MV-4-11 (cell line): ENCODE data around the gene RFX6.
"Not testable (repeated sequence)": the region's sequence is repeated elsewhere in the genome, so short reads cannot be mapped to it uniquely, and the experiment has no call there.

Experiments
- DNase-seq: peaks from one replicate; lab custom pipeline; 2025; lab: John Stamatoyannopoulos, UW

Gene RFX6, protein sequence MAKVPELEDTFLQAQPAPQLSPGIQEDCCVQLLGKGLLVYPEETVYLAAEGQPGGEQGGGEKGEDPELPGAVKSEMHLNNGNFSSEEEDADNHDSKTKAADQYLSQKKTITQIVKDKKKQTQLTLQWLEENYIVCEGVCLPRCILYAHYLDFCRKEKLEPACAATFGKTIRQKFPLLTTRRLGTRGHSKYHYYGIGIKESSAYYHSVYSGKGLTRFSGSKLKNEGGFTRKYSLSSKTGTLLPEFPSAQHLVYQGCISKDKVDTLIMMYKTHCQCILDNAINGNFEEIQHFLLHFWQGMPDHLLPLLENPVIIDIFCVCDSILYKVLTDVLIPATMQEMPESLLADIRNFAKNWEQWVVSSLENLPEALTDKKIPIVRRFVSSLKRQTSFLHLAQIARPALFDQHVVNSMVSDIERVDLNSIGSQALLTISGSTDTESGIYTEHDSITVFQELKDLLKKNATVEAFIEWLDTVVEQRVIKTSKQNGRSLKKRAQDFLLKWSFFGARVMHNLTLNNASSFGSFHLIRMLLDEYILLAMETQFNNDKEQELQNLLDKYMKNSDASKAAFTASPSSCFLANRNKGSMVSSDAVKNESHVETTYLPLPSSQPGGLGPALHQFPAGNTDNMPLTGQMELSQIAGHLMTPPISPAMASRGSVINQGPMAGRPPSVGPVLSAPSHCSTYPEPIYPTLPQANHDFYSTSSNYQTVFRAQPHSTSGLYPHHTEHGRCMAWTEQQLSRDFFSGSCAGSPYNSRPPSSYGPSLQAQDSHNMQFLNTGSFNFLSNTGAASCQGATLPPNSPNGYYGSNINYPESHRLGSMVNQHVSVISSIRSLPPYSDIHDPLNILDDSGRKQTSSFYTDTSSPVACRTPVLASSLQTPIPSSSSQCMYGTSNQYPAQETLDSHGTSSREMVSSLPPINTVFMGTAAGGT

DNA sequence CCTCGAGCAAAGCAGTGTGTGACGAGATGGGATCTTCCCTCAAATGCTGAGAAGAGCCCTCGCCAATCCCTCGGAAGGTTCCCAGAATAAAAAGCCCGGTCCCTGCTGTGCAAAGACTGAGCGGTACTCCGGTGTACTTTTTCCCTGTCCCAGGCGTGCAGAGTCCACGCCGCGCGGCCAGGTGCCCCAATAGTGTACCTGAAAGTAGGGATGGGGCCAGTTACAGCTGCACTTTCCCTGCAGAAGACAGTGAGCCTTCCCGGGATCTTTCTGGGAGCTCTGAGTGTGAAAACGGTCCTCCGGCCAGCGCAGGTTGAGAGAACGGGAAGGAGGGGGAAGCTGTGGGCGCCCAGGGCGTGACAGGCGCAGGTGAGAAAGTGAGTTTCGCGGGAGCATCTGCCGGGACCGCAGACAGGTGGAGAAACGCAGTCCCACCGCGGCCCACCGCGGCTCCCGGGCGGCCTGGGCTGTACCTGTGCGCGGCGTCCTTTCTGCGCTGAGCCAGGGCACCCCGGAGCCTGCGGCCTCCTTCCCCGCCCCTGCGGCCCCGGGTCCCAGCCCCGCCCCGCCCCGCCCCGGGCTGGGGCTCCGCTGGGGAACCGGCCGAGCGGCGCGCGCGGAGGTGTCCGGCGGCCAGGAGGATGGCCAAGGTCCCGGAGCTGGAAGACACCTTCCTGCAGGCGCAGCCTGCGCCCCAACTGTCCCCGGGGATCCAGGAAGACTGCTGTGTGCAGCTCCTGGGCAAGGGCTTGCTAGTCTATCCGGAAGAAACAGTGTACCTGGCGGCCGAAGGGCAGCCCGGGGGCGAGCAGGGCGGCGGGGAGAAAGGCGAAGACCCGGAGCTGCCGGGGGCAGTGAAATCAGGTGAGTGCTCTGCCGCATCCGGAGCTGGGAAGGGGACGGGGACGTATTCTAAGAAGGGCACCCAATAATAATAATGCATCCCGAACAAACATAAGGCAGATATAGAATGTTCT lies at the start of gene RFX6:
Gene RFX6 (plus strand): TSS at position 608 of the 977 bp plus-strand sequence. CDS start 34 bp downstream, at position 642.
- DNase-seq: no peak

DNA sequence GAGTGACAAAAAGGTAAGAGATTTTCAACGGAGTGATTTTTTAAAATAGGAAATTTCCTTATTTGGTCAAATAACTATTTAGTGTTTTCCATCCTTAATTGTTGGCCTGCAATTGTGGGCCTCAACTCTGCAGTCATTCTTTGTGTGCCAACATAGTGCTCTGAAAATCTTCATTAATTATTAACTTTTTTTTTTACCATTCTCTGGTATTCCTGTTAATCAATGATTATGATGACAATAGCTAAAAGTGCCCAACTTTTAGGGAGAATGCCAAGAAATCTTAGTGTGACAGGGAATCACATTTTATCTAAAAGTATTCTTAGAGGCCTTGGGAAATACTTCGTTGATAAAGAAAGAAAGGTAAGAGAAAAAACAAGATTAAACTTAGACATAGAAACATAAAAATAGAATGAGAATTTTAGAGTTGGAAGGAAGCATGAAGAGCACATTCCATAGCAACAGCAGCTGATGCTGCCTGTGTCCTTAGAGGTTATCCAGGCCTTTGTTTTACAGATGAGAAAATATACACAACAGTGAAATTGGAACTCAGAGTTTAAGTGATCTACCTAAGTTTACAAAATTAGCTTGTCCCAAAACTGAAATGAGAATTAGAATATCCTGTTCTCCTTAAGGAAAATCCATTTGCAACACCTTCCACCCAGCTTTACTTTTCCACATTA lies 49.3 kb upstream of the RFX6 start:
- DNase-seq: no peak

DNA sequence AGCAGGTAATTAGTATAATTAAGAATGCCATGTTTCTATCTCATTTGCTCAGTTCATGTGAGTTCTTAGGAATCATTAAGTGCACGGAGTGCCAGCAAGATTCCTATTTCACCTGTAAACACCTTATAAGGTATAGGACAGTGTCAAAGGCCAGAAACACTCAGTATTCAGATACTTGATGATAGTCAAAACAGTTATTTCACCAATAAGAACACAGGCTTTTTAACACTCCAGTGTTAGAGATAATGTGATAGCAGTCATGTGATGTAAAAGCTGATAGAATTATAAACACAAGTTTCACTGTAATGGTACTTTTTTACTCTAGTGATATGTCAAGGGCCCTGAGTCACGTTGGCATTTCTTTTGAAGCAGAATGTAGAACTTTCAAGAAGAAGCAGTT lies 48.1 kb upstream of the RFX6 start, which contains the start of gene GPRC6A:
Gene GPRC6A (minus strand): TSS at position 101 of the 400 bp plus-strand sequence. CDS start 70 bp downstream, at position 31.
- no peak for DNase-seq

DNA sequence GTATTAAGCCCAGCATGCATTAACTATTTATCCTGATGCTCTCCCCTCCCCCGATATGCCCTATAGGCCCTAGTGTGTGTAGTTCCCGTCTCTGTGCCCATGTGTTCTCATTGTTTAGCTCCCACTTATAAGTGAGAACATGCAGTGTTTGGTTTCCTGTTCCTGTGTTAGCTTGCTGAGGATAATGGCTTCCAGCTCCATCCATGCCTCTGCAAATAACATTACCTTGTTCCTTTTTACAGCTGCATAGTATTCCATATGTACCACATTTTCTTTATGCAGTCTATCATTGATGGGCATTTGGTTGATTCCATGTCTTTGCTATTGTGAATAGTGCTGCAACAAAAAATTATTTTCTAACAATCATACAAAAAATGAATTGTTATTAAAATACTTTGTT lies 42.5 kb upstream of the RFX6 start:
- DNase-seq: not testable (repeated sequence)

DNA sequence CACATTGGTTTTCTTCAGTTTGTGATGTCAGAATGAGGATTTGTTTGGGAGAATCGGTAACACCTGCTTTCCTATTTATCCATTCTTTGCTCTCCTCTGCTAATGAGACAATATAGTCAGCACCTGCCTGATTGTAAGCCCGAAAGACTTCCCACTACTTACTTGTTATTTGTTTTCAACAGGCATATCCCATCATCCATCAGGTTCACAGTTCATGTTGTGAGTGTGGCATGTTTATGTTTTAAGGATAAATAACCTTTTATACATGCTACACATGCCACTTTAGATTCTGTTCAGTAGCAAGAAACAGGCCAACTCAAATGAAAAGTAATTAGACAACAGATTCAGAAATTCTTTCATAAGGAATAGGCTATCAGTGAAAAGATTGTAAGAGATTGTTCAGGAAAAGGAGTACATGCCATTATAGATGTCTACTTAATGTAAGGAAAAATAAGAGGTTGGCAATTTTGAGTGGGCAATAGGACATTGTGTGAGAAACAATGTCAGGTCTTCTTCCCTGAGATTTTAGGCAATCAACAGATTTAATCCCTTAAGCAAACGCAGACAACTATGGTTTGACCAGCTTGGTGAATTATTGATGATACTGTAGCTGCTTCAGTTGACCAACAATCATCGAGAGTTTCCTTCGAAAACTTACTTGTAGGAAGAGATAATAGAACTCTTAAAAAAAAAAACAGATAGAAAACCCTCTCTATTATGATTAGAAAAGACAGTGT lies 40.3 kb upstream of the RFX6 start:
- DNase-seq: no peak

DNA sequence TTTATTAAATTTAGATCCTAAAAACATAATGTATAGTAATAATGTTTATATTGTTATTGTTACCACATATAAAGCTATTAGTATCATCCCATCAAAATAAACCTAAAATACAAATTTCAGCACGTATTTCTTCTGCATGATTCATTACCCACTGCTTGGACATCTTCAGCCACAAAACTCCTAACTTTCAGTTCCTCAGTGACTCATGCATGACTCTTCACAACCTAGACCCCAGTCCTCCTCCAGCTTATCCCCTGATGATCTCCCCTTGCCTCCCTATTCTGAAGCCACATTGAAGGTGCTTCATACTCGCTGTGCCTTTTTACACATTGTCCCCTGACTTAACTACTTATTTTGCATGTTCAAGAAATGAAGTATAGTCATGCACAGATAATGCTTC lies 37.0 kb upstream of the RFX6 start:
- peak; percentile 81 for DNase-seq

DNA sequence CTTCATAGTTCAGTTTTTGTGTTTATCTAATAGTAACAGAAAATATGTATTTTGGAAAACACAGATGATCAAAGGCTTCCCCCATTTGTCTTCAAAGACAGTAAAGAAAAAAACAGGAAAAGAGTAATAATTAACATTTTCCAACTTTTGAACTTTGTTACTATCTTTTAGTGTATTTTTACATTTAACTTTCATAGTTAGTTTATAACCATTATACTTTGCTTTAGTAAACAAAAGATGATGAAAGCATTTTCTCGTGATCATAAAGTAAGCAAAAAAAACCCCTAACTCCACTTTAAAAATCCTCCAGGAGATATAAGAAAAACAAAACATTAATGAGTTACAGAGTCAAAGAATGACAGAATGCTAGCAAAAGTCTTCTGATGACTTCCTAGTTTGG lies 34.6 kb upstream of the RFX6 start:
- DNase-seq: no peak

DNA sequence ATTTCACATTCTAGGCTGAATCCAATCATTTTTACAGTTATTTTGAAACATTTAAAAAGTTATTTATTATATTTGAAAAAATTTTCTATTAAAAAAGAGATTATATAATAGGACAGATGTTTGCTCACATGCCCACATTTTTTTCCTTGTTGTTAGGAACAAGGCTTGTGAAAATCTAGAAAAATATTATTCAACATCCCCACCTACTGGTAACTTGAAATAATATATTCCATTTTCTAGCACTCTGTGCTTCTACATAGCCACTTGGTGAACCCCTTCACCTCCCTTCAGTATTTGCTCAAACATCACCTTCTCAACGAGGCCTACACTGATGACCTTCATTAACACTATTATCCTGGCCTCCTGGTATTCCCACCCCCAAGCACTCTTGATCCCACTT lies 29.8 kb upstream of the RFX6 start:
- DNase-seq: peak; percentile 50

DNA sequence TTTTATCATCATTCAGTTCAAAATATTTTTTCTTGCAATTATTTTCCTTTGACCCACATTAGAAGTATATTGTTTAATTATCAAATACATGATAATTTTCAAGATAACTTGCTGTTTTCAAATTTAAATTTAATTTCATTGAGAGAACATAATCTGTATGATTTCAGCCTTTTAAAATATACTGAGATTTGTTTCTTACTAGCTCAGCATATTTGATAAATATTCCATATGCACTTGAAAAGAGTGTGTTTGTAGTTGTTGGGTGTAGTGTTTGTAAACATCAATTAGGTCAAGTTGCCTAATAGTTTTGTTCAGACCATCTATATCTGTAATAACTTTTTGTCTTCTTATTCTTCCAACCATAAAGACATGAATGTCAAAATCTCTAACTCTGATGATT lies 19.0 kb upstream of the RFX6 start:
- no peak for DNase-seq

DNA sequence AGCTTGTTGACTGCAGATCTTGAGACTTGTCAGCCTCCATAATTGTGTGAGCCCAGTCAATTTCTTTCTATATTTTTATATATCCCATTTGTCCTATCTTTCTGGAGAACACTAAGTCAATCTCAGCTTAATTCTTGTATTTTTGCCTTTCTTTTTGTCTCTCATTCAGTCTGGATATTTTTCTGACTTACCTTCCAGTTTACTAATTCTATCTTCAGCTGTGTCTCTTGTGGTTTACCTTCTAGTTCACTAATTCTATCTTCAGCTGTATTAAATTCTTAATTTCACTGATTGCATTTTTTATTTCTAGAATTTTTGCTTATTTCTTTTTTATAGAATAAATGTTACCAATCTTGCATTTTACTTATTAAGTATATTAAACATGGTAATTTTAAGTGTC lies 17.8 kb upstream of the RFX6 start:
- no peak for DNase-seq

DNA sequence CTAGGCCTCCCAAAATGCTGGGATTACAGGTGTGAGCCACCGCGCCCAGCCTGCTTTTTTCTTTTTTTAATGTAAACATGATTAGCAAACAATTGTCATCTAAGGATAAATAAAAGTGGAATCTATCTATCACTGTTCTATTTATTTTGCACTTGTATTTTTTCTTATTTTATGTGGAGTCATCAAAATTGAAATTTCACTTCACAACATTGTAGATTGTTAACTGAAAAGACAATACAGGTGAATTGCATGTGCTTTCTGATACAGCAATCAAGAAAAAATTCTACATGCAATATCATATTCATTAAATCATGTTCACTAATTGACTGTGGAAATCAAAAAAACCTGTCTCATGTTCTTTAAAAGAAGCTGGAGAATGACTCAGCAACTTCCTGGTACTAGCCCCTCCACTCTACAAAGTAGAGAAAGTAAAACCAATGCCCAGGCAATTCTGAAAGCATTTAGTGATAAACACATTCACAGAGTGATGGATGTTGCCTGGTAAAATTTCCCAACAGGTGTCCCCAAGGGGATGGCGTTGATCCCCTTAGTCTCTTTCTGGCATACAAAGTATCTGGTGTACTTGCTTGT lies 10.7 kb upstream of the RFX6 start:
- DNase-seq: no peak

DNA sequence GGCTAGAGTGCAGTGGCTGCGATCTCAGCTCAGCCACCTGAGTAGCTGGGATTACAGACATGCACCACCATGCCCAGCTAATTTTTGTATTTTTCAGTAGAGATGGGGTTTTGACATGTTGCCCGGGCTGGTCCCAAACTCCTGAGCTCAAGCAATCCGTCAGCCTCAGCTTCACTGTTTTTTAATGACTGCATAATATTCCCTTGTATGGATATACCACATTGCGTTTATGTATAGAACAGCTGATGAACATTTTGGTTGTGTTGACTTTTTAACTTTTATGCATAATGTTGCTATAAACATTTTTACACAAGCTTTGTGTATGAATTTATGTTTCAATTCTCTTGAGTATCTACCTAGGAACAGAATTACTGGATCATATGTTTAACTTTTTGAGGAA lies 4.3 kb upstream of the RFX6 start:
- no peak for DNase-seq

DNA sequence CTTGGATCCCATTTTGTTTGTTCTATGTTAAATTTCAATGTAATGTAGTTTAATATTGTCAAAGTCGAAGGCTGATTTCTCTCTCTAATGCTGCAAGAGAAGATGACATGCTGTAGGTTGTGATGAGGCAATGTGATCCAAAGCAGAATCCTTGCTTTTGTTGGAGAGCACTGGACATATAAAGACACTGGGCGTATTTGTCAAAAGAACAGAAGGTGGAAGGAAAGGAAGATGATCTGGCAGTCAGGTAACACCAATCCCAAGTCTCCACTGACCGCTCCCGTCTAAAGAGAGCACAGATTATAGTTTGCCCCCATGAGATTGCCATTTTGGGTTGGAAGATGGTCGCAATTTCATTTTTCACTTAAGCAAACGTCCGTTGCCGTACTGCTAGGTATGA lies 935 bp upstream of the RFX6 start:
- DNase-seq: no peak

DNA sequence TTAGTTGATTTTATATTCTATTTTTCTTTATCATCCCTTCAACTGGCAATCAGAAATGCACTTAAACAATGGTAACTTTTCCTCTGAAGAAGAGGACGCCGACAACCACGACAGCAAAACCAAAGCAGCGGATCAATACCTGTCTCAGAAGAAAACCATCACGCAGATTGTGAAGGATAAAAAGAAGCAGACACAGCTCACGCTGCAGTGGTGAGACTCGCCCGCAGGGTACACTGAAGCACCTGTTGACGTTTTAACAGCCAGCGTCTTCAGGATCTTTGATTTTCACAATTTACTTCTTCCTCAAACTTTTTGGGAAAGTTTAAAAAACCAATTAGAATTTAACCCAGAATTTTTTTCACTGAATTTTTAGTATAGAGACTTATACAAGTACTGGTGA lies 701 bp downstream of the RFX6 start:
- no peak for DNase-seq

DNA sequence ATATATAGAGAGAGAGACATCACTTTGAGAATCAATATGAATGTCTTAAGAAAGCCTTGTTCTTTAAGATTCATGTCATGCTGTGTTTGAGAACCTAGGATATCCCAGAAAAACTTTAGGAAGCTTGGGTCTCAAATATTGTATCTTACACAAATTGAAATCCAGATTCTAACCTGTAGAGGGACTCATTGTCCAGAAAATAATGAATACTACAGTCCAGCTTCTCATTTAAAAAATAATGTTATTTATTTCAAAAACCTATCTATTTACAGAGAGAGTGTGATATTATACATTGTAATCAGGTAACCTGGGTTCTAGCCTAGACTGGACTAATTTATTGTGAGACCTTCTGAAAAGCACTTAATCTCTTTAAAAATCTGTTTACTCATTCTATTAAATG lies 4.2 kb downstream of the RFX6 start:
- no peak for DNase-seq

DNA sequence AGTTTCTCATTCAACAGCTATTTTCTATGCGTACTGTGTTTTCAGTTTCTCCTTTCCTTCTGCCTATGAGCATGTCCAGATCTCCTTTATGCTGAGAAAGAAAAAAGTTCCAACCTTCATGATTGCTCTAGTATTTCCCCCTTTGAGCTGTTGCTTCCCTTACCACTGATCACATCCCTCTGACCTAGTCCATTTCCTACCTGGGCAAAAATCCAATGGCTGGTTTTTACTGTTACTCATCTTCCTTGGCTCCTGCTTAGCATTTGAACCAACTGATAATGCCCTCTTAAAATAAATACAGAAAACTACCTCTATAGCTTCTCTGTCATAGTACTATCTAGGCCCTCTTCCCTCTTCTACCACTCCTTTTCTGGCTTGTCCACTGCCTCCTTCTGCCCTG lies 6.0 kb downstream of the RFX6 start:
- DNase-seq: no peak

DNA sequence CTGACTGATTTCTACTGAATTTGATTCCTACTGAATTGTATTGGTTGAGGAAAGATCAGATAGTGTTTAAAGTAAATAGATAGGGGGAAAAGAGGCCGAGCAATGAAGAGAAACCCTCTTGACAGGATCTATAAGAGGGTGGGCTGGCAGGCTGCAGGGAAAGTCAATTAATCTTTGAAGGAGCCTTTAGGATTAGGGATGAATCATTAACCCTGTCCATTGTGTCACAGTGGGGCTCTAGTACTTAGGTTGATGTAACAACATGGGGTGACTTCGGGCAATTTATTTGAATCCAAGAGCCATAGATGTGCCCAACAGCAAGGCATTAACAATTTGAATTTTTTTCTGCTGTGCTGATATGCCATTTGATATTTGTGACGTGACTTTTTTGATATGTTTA lies 7.5 kb downstream of the RFX6 start:
- no peak for DNase-seq

DNA sequence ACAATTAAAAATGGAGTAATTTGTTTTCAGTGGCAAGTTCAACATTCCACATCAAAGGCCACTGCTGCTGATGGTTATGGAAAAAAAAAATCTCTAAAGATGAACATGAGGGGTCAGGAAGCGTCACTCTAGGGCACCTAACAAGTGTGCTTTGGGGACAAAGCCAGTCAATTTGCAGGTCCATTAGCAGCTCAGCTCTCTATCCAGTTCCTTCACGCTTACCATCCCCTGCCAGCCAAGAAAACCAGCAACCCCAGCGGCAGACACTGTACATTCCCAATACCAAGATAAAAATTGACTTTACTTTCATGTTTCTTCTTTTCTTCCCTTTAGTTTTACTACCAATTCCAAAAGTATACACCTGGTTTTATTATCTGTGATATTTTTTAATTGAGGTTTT lies 10.1 kb downstream of the RFX6 start:
- DNase-seq: no peak

DNA sequence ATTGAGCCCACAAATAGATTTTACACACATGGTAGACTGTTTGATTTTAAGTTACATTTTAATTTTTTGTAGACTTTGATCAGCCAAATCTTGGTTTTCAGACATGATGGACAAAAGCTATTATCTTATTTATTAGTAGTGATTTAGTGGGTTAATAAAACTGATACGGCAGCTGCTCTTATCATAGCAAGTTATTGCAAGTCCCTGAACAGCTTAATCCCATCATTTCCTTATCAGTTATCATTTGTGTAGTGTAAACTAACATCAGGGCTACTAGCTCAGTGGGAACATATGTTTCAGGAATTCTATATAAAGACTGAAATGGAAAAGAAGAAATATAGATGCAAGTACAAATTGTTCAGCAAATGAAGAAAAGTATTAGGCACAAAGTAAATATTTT lies 10.9 kb downstream of the RFX6 start:
- DNase-seq: no peak

DNA sequence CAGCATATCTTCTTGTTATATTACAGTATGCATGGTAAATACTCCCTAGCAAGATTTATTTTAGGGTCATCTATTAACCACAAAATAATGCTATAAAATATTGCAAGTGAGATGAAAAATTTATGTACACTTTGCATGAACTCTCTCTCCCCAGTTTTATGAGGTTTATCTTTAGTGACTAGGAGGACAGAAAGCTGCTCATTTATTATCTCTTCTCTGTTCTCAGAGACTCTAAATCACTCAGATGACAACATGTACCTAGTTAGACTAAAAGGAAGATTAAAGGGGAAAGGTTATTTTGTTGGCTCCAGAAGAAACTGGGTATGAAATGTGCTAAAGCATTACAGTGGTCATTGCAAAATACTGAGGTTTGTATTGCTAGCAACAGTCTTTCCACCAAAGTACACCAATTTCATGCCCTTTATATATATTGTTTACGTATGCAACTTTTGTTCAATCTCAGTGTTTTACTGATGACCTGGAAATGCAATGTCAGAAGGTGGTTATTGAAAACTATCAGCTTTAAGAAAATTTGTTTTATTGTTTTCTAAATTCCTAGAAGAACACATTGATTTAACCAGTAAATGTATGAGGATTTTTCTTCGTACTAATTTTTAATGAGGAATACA lies 11.8 kb downstream of the RFX6 start:
- no peak for DNase-seq
